IMR-90 (cell line): Measurements from ENCODE around the gene PKP3. TPM values are rescaled to one million over a fixed set of nuclear protein-coding genes. Genes with fewer than 3 reads are reported as not detected.

Experiments
- ATAC-seq: fragments of 200-7000 bp; cut with Tn5 transposase; 2 replicates; pipeline ENCODE4 v1.9.1; 2020; ENCODE audit warnings: low read depth, mild to moderate bottlenecking, moderate library complexity
- BruUV-seq: library from RNA; stranded (reverse); fragments of 400-500 nt; replicated peaks from 2 replicates; lab custom pipeline; 2021; lab: Mats Ljungman, UMichigan
- CTCF ChIA-PET: fragments of 300-600 bp; formaldehyde crosslinking; extraction: SDS; loops from one replicate; lab custom pipeline; 2021; ENCODE audit warnings: antibody characterized with exemption; lab: Yijun Ruan, JAX
- POLR2A ChIA-PET: fragments of 300-600 bp; sonication (Branson Sonifier 250); formaldehyde crosslinking; loops from one replicate; lab custom pipeline; 2022; ENCODE audit warnings: antibody characterized with exemption; ENCODE audit not compliant: unreplicated experiment; lab: Charles Lee
- DNase-seq: peaks from one replicate; pipeline ENCODE4 v3.0.0; 2013
- H2AFZ ChIP-seq: replicated peaks from 2 replicates; pipeline ENCODE3; 2013; ENCODE audit warnings: low read length, mild to moderate bottlenecking; ENCODE audit not compliant: poor library complexity
- H2AK5ac ChIP-seq: 2 replicates; pipeline ENCODE4 v1.6.1; 2013; ENCODE audit warnings: low read depth, low read length, inconsistent platforms
- H2AK9ac ChIP-seq: replicated peaks from 2 replicates; pipeline ENCODE3; 2013; ENCODE audit warnings: mild to moderate bottlenecking, low read depth, low read length, moderate library complexity; ENCODE audit not compliant: poor library complexity
- H2BK120ac ChIP-seq: 2 replicates; pipeline ENCODE4 v1.6.1; 2013; ENCODE audit warnings: low read depth, low read length, inconsistent platforms
- H2BK15ac ChIP-seq: 3 replicates; pipeline ENCODE4 v1.6.1; 2013; ENCODE audit warnings: low read depth, low read length, inconsistent platforms
- H2BK20ac ChIP-seq: 2 replicates; pipeline ENCODE4 v1.6.1; 2013; ENCODE audit warnings: low read depth, mild to moderate bottlenecking, inconsistent platforms, low read length, moderate library complexity
- H2BK5ac ChIP-seq: 2 replicates; pipeline ENCODE4 v1.6.1; 2013; ENCODE audit warnings: mild to moderate bottlenecking, low read depth, low read length, inconsistent platforms; ENCODE audit not compliant: poor library complexity, severe bottlenecking
- H3K14ac ChIP-seq: replicated peaks from 2 replicates; pipeline ENCODE4 v1.6.1; 2013; ENCODE audit warnings: low read depth, low read length, inconsistent platforms
- H3K18ac ChIP-seq: 2 replicates; pipeline ENCODE4 v1.6.1; 2013; ENCODE audit warnings: low read depth, low read length, control low read depth
- H3K23ac ChIP-seq: 2 replicates; pipeline ENCODE4 v1.6.1; 2013; ENCODE audit warnings: low read depth, low read length, inconsistent platforms
- H3K27ac ChIP-seq: 2 replicates; pipeline ENCODE4 v1.5.1; 2013; ENCODE audit warnings: mild to moderate bottlenecking, control low read depth, low read length; ENCODE audit not compliant: insufficient read depth
- H3K27me3 ChIP-seq: 2 replicates; pipeline ENCODE4 v1.6.1; 2013; ENCODE audit warnings: low read length; ENCODE audit not compliant: control insufficient read depth, insufficient read depth
- H3K36me3 ChIP-seq: 2 replicates; pipeline ENCODE4 v1.6.1; 2013; ENCODE audit warnings: low read length, mixed read lengths; ENCODE audit not compliant: control insufficient read depth, insufficient read depth
- H3K4ac ChIP-seq: 2 replicates; pipeline ENCODE4 v1.6.1; 2013; ENCODE audit warnings: low read depth, low read length, inconsistent platforms
- H3K4me1 ChIP-seq: 2 replicates; pipeline ENCODE4 v1.6.1; 2013; ENCODE audit warnings: low read length, mixed read lengths; ENCODE audit not compliant: control insufficient read depth, insufficient read depth
- H3K4me2 ChIP-seq: 2 replicates; pipeline ENCODE4 v1.6.1; 2013; ENCODE audit warnings: low read depth, mild to moderate bottlenecking, control low read depth, low read length, moderate library complexity
- H3K4me3 ChIP-seq: 2 replicates; pipeline ENCODE4 v1.5.1; 2013; ENCODE audit warnings: low read depth, mild to moderate bottlenecking, control low read depth, low read length, moderate library complexity; ENCODE audit not compliant: insufficient read depth
- H3K56ac ChIP-seq: 2 replicates; pipeline ENCODE4 v1.6.1; 2013; ENCODE audit warnings: low read length, inconsistent platforms; ENCODE audit not compliant: insufficient read depth; ENCODE audit errors: extremely low read depth
- H3K79me1 ChIP-seq, 2 experiments: 2 replicates each; pipeline ENCODE4 v1.6.1; 2013; ENCODE audit warnings: low read length in 2 of 2, inconsistent platforms in 1 of 2, low read depth in 1 of 2
- H3K9ac ChIP-seq: 2 replicates; pipeline ENCODE4 v1.6.1; 2013; ENCODE audit warnings: low read depth, low read length, control low read depth
- H3K9me1 ChIP-seq: 2 replicates; pipeline ENCODE4 v1.6.1; 2013; ENCODE audit warnings: low read length, inconsistent platforms; ENCODE audit not compliant: insufficient read depth
- H3K9me3 ChIP-seq: 2 replicates; pipeline ENCODE4 v1.6.1; 2013; ENCODE audit warnings: low read length; ENCODE audit not compliant: control insufficient read depth, insufficient read depth
- H4K20me1 ChIP-seq: 2 replicates; pipeline ENCODE4 v1.6.1; 2013; ENCODE audit warnings: low read length, inconsistent platforms; ENCODE audit not compliant: insufficient read depth
- H4K5ac ChIP-seq: 2 replicates; pipeline ENCODE4 v1.6.1; 2013; ENCODE audit warnings: mild to moderate bottlenecking, low read depth, low read length, control low read depth
- H4K8ac ChIP-seq, 2 experiments: 2 replicates each; pipeline ENCODE4 v1.6.1; 2013; ENCODE audit warnings: low read depth in 2 of 2, low read length in 2 of 2, control low read depth in 1 of 2, inconsistent platforms in 1 of 2
- H4K91ac ChIP-seq: 2 replicates; pipeline ENCODE4 v1.6.1; 2013; ENCODE audit warnings: low read depth, low read length, inconsistent platforms; ENCODE audit not compliant: insufficient read depth
- MAZ ChIP-seq: IDR thresholded peaks from 2 replicates; pipeline ENCODE4 v1.6.1; 2012; ENCODE audit warnings: low read depth, mild to moderate bottlenecking, low read length, improper control_type of control experiment, moderate library complexity, borderline replicate concordance
- USF2 ChIP-seq: fragments of 150-350 bp; IDR thresholded peaks from 2 replicates; pipeline ENCODE4 v1.6.1; 2017; ENCODE audit warnings: mild to moderate bottlenecking, antibody characterized with exemption, low read length, low read depth
- WGBS, 2 experiments: methylation state at CpG; one replicate each; pipeline versions ENCODE4 v1.1.5 to v1.1.7; 2013; ENCODE audit warnings: missing lambda C conversion rate in 2 of 2; ENCODE audit not compliant: insufficient read length in 1 of 2; ENCODE audit errors: extremely low coverage in 2 of 2; 5-methylcytosine and 5-hydroxymethylcytosine counted together
- dilution Hi-C: fragments of 300-500 bp; cut with HindIII; formaldehyde crosslinking; loops from one replicate; pipeline ENCODE4 v1.14.3; 2018; ENCODE audit warnings: low sequenced_read_pairs; ENCODE audit not compliant: unreplicated experiment
- in situ Hi-C: fragments of 300-500 bp; cut with MboI; formaldehyde crosslinking; loops from 3 replicates; pipeline ENCODE4 v1.14.3; 2019; ENCODE audit warnings: low sequenced_read_pairs, inconsistent platforms, mixed read lengths
- intact Hi-C: fragments of 100-400 bp; cut with micrococcal nuclease; formaldehyde crosslinking; loops from 2 replicates; pipeline ENCODE4 v1.10.0; 2022
- polyA plus RNA-seq, 3 experiments: library from polyadenylated mRNA; depleted of rRNA; stranded (reverse); fragments of >200 nt; gene quantifications; 2 replicates each; pipeline ENCODE4 v1.2.3, GENCODE V29; 2012; ENCODE audit warnings: low replicate concordance in 1 of 3
- total RNA-seq: library from RNA; depleted of rRNA; stranded (reverse); fragments of >200 nt; gene quantifications from 2 replicates; pipeline ENCODE4 v1.2.3, GENCODE V29; 2012

Gene PKP3
- total and polyA plus RNA-seq, 2 of the 4 experiments (the other 2 are of a cell fraction), result 1.5 to 2.2 TPM

- no peak overlapping the region for H3K18ac ChIP-seq
- H3K9me1 ChIP-seq, result no peaks in the 10 kb centered on the region
- H3K9me3 ChIP-seq, result no peaks in the 10 kb centered on the region
- no peak overlapping the region for H3K23ac ChIP-seq
- H3K27ac ChIP-seq, result no peak overlapping the region
- H3K4me3 ChIP-seq, result no peak overlapping the region
- ATAC-seq, result no peak
- peak overlapping the region; percentile 28 for H2AK9ac ChIP-seq
- no peak overlapping the region for H2BK20ac ChIP-seq
- no peak overlapping the region for H4K5ac ChIP-seq
- dilution Hi-C loops, result no loop called here
- no peak overlapping the region for H3K4ac ChIP-seq
- BruUV-seq, result no TSS peak
- no peak overlapping the region for H2BK120ac ChIP-seq
- no peaks in the 10 kb centered on the region for H4K20me1 ChIP-seq
- peak; percentile 12 for DNase-seq
- H3K14ac ChIP-seq, result no peak overlapping the region
- H3K79me1 ChIP-seq, result no peaks in the 10 kb centered on the region; a peak in 1 of 4 replicates
- ChIA-PET CTCF (no interaction called here), POLR2A (no interaction called here)
- H2AFZ ChIP-seq, result no peak overlapping the region
- no peak overlapping the region for H3K9ac ChIP-seq
- H3K4me1 ChIP-seq, result peaks cover 3% of the 10 kb centered on the region; the same call in 1 of the 2 replicates
- H4K8ac ChIP-seq, result no peak overlapping the region
- H3K56ac ChIP-seq, result no peak overlapping the region
- H2AK5ac ChIP-seq, result no peak overlapping the region
- no peak overlapping the region for H2BK15ac ChIP-seq
- no peak overlapping the region for H4K91ac ChIP-seq
- intact Hi-C loops, result loop anchor here (10.0 kb wide), 1 partner anchor 79 kb away; the partner anchor contains the start of gene B4GALNT4
- in situ Hi-C loops, result no loop called here
- 86% methylated on average over 10 of the region's 16 CpGs; no CpG with 5 or more reads in 1 of the 2 experiments for WGBS, 2 experiments
- H3K27me3 ChIP-seq, result peaks cover 28% of the 10 kb centered on the region; the same call in 1 of the 2 replicates
- H2BK5ac ChIP-seq, result no peak overlapping the region
- peak; percentile 71 for TF ChIP-seq USF2
- no peak for TF ChIP-seq MAZ
- no peak overlapping the region for H3K4me2 ChIP-seq
- no peaks in the 10 kb centered on the region for H3K36me3 ChIP-seq
These were observed 49.7 kb downstream of the PKP3 start for GRCh38 chr11:443542-444199.
